Testis (tissue), 3 donors: Measurements from ENCODE around the gene CTBP2. TPM values are rescaled to one million over a fixed set of nuclear protein-coding genes. Genes with fewer than 3 reads are reported as not detected.
"Not testable (repeated sequence)": the region's sequence is repeated elsewhere in the genome, so short reads cannot be mapped to it uniquely, and the experiment has no call there.

Source experiments
- DNase-seq: peaks from one replicate; pipeline ENCODE4 v3.0.0-alpha.2; 2019
- H3K27ac ChIP-seq, 2 donors: fragments of 200-600 bp; sonication (generic); one replicate each; pipeline ENCODE4 v1.5.1; 2019
- H3K27me3 ChIP-seq: fragments of 200-600 bp; sonication (generic); one replicate; pipeline ENCODE4 v1.5.1; 2019
- H3K36me3 ChIP-seq: fragments of 200-600 bp; sonication (generic); one replicate; pipeline ENCODE4 v1.5.1; 2017; ENCODE audit warnings: low read depth; ENCODE audit errors: missing control alignments
- H3K4me1 ChIP-seq: fragments of 200-600 bp; sonication (generic); one replicate; pipeline ENCODE4 v1.5.1; 2019
- H3K4me3 ChIP-seq, 2 donors: fragments of 200-600 bp; sonication (generic); one replicate each; pipeline ENCODE4 v1.5.1; 2017 to 2019
- H3K9me3 ChIP-seq: fragments of 200-600 bp; sonication (generic); one replicate; pipeline ENCODE4 v1.5.1; 2017
- POLR2A ChIP-seq: fragments of 450-650 bp; IDR thresholded peaks from one replicate; pipeline ENCODE4 v1.6.1; 2017; ENCODE audit warnings: antibody characterized with exemption, mild to moderate bottlenecking, moderate library complexity
- WGBS, 2 donors: methylation state at CpG; one replicate each; pipeline ENCODE4 v1.1.5; 2018; 5-methylcytosine and 5-hydroxymethylcytosine counted together
- intact Hi-C: fragments of 100-400 bp; cut with DNase I; formaldehyde crosslinking; loops from one replicate; pipeline ENCODE4 v1.15.1; 2023; ENCODE audit warnings: low total_unique reads
- polyA plus RNA-seq: library from polyadenylated mRNA; stranded (reverse); fragments of 350-450 nt; fragmentation: Illumina TruSeq; extraction: RNeasy Lipid Tissue Mini Kit (QIAGEN cat#74804); gene quantifications from one replicate; pipeline ENCODE4 v1.2.3, GENCODE V29; 2014; ENCODE audit warnings: low read depth, low replicate concordance; ENCODE audit not compliant: insufficient read depth
- total RNA-seq, 2 donors: library from RNA; depleted of rRNA; stranded (reverse); fragments of >200 nt; gene quantifications; one replicate each; pipeline ENCODE4 v1.2.3, GENCODE V29; 2016
- TF ChIP-seq, protein P1 (sequence below), 3 experiments: fragments of 450-650 bp in 2 of 3; fragments of 200-600 bp in 1 of 3; sonication (generic) in 1 of 3; IDR thresholded peaks; one replicate each; pipeline ENCODE4 v1.5.1; 2016 to 2019; ENCODE audit warnings: antibody characterized with exemption in 3 of 3, mild to moderate bottlenecking in 2 of 3, moderate library complexity in 1 of 3

Gene CTBP2
- total and polyA plus RNA-seq, 3 donors from 2014 or later: 44.7 to 79.5 (median 52.4) TPM

GRCh38 chr10:125187238-125188194 is 27.2 kb upstream of the CTBP2 start:
- Histone ChIP-seq H3K4me1 (peaks cover 11% of the 10 kb centered on the region), H3K4me3 (no peak overlapping the region), H3K36me3 (no peaks in the 10 kb centered on the region), H3K9me3 (no peaks in the 10 kb centered on the region), H3K27ac (no peak overlapping the region), H3K27me3 (no peaks in the 10 kb centered on the region)
- TF ChIP-seq, protein P1, sequence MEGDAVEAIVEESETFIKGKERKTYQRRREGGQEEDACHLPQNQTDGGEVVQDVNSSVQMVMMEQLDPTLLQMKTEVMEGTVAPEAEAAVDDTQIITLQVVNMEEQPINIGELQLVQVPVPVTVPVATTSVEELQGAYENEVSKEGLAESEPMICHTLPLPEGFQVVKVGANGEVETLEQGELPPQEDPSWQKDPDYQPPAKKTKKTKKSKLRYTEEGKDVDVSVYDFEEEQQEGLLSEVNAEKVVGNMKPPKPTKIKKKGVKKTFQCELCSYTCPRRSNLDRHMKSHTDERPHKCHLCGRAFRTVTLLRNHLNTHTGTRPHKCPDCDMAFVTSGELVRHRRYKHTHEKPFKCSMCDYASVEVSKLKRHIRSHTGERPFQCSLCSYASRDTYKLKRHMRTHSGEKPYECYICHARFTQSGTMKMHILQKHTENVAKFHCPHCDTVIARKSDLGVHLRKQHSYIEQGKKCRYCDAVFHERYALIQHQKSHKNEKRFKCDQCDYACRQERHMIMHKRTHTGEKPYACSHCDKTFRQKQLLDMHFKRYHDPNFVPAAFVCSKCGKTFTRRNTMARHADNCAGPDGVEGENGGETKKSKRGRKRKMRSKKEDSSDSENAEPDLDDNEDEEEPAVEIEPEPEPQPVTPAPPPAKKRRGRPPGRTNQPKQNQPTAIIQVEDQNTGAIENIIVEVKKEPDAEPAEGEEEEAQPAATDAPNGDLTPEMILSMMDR (IDR thresholded peaks at IDR 0.05): no peak
- TF ChIP-seq POLR2A: no peak
- intact Hi-C loops: no loop called here
- no peak for DNase-seq
- 71 to 78% methylated on average over 6 of the region's 6 CpGs for WGBS, 2 donors

DNA sequence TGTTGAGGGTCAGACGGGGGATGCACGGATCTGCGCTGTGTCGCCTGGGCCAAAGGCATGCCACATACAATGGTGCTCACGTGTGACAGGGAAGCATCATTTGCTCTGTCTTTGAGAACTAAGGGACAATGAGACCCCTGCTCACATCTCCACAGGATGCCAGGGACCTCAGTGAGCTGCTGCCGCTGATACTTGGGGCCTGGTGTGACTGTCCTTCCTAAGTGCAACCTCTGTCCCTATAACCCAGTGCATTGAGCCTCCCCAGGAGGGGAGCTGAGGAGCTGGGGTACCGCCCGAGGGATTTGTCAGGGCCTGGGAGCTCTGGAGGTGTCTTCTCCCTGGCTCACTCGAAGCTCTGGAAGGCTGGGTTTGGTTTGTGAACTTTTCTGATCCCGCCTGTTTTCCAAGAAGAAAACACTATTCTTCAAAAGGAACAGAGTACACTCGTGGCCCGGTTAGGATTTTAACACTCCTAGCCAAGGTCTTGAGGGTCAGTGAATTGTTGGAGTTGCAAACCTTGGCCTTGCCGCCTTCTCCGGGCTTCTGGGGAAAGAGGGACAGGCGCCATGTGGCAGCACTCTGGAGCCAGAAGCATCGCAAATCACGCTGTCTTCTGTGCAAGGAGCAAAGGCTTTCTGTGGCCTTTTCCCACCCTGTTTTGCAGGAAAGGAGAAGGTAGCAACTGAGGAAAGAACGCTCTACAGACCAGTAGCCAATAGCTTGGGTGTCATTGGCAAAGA is 26.2 kb upstream of the CTBP2 start:
- TF ChIP-seq, protein P1 (IDR thresholded peaks at IDR 0.05): no peak
- no peak for TF ChIP-seq POLR2A
- DNase-seq: no peak
- H3K4me3 ChIP-seq: no peak overlapping the region
- H3K27me3 ChIP-seq: no peaks in the 10 kb centered on the region
- 71 to 75% methylated on average over 14 to 18 of the region's 18 CpGs for WGBS, 2 donors
- no peaks in the 10 kb centered on the region for H3K36me3 ChIP-seq
- H3K4me1 ChIP-seq: peaks cover 11% of the 10 kb centered on the region
- no peak overlapping the region for H3K27ac ChIP-seq
- intact Hi-C loops: no loop called here
- H3K9me3 ChIP-seq: no peaks in the 10 kb centered on the region

- WGBS, 2 donors: 95 to 100% methylated on average over 3 of the region's 3 CpGs
- DNase-seq, H3K27ac ChIP-seq, H3K4me3 ChIP-seq, H3K27me3 ChIP-seq, H3K9me3 ChIP-seq, intact Hi-C loops, H3K36me3 ChIP-seq, H3K4me1 ChIP-seq: not testable (repeated sequence)
Measured at GRCh38 chr10:125179107-125179506, 18.7 kb upstream of the CTBP2 start.

- H3K4me3 ChIP-seq: no peak overlapping the region
- no peak for DNase-seq
- H3K27ac ChIP-seq: no peak overlapping the region
- WGBS, 2 donors: 83 to 86% methylated on average over 13 to 14 of the region's 14 CpGs
- no peaks in the 10 kb centered on the region for H3K9me3 ChIP-seq
- intact Hi-C loops: no loop called here
- no peaks in the 10 kb centered on the region for H3K4me1 ChIP-seq
- no peaks in the 10 kb centered on the region for H3K27me3 ChIP-seq
- TF ChIP-seq POLR2A: no peak
- TF ChIP-seq, protein P1 (IDR thresholded peaks at IDR 0.05): no peak
- H3K36me3 ChIP-seq: no peaks in the 10 kb centered on the region
Measured at GRCh38 chr10:125177641-125178640, 17.6 kb upstream of the CTBP2 start.
